AG04450 (cell line): ENCODE data around the gene KPTN. TPM values are rescaled to one million over a fixed set of nuclear protein-coding genes. Genes with fewer than 3 reads are reported as not detected.
A peak's percentile ranks its signal among the peaks of the same experiment; 100 is the strongest.

ENCODE experiments used
- CTCF ChIA-PET: fragments of 300-600, 350-600 bp; formaldehyde crosslinking; extraction: SDS; loops from one replicate; lab custom pipeline; 2022; ENCODE audit warnings: antibody characterized with exemption, inconsistent platforms; lab: Charles Lee
- POLR2A ChIA-PET: fragments of 350-600 bp; formaldehyde crosslinking; extraction: SDS; loops from one replicate; lab custom pipeline; 2021; ENCODE audit warnings: antibody characterized with exemption, inconsistent platforms; lab: Yijun Ruan, JAX
- DNase-seq: peaks from one replicate; pipeline ENCODE4 v3.0.0-alpha.2; 2011; ENCODE audit warnings: low read depth, low spot score
- H3K27ac ChIP-seq: one replicate; pipeline ENCODE4 v1.5.1; 2012; ENCODE audit warnings: low read depth, low read length, control low read depth
- H3K27me3 ChIP-seq: one replicate; pipeline ENCODE4 v1.6.0; 2012; ENCODE audit warnings: low read length; ENCODE audit not compliant: control insufficient read depth, insufficient read depth
- H3K4me3 ChIP-seq: 2 replicates; pipeline ENCODE4 v1.5.1; 2011; ENCODE audit warnings: mild to moderate bottlenecking, low read depth, low read length, control low read depth
- H3K9me3 ChIP-seq: 2 replicates; pipeline ENCODE4 v1.5.1; 2012; ENCODE audit warnings: low read length; ENCODE audit not compliant: control insufficient read depth, insufficient read depth
- polyA plus RNA-seq: library from polyadenylated mRNA; depleted of rRNA; stranded (reverse); fragments of >200 nt; gene quantifications from 2 replicates; pipeline ENCODE4 v1.2.3, GENCODE V29; 2011
- TF ChIP-seq, protein P1 (sequence below): IDR thresholded peaks from 2 replicates; pipeline ENCODE4 v1.5.1; 2011; ENCODE audit warnings: low read depth, low read length, control low read depth, inconsistent platforms

The KPTN gene
- polyA plus RNA-seq, 1 experiment = 5.7 TPM

DNA sequence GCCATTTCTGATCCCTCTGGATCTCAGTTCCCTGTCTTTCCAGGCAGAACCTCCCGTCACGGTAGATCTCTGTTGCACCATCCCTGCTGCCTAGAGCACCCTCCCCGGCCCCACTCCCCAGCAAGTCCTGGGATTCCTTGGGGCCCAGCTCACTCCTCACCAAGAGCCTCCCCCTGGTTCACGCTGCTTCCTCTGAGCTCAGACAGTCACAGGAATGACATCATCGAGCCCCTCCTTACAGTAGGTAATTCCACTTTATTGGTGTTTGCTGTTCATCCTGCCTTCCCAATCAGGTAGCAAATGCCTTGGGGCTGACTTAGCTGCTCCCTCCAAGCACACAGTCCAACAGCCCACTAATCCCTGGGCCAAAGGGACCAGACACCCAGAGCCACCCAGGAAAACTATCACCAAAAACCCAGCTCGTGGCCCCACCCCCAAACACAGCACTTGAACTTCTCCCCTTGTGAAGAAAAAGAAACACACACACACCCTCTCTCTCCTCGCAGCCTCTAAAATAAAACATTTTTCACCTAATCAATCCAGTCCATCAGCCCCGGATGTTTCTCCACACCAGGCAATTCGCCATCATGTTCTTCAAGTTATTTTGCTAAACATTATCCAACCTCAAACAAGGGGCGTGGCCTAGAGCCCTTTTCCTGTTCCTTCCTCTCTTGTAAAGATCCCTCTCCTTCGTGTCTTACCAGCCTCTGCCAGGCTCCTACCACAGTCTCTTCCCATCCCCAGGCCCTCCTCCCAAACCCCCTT lies 28.3 kb upstream of the KPTN start:
- peak overlapping the region; percentile 57 for H3K27ac ChIP-seq
- DNase-seq = no peak
- ChIA-PET CTCF (interaction anchor here (0.6 to 1.2 kb wide), 3 partner anchors 29 to 355 kb away, joined by 3 to 4 read pairs (median 4); no protein-coding TSS in a partner anchor), POLR2A (no interaction called here)
- no peaks in the 10 kb centered on the region for H3K27me3 ChIP-seq
- TF ChIP-seq, protein P1, sequence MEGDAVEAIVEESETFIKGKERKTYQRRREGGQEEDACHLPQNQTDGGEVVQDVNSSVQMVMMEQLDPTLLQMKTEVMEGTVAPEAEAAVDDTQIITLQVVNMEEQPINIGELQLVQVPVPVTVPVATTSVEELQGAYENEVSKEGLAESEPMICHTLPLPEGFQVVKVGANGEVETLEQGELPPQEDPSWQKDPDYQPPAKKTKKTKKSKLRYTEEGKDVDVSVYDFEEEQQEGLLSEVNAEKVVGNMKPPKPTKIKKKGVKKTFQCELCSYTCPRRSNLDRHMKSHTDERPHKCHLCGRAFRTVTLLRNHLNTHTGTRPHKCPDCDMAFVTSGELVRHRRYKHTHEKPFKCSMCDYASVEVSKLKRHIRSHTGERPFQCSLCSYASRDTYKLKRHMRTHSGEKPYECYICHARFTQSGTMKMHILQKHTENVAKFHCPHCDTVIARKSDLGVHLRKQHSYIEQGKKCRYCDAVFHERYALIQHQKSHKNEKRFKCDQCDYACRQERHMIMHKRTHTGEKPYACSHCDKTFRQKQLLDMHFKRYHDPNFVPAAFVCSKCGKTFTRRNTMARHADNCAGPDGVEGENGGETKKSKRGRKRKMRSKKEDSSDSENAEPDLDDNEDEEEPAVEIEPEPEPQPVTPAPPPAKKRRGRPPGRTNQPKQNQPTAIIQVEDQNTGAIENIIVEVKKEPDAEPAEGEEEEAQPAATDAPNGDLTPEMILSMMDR = no peak
- peak overlapping the region; percentile 98 for H3K4me3 ChIP-seq
- H3K9me3 ChIP-seq = peaks cover 6% of the 10 kb centered on the region; the same call in 1 of the 2 replicates

DNA sequence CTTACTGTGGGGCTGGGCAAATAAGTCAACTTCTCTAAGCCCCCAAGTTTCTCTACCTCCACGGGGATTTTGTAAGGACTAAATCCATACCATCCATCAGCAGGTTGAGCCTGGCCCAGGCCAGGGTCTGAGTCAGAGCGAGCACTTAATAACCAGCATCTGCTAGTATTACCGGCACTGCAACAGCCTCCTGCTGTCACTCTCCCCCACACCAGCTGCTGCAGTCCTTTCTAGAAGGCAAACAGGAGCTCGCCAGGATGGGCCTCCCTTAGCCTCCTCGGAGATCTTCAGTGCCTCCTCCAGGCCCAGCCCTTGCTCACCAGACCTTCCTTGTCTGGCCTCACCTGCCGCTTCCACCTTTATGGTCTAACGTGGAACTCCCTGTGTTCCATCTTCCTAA lies 27.7 kb upstream of the KPTN start:
- Histone ChIP-seq H3K9me3 (peaks cover 6% of the 10 kb centered on the region; the same call in 1 of the 2 replicates), H3K4me3 (no peak overlapping the region), H3K27me3 (no peaks in the 10 kb centered on the region), H3K27ac (peak overlapping the region; percentile 52)
- peak; percentile 21 for DNase-seq
- ChIA-PET POLR2A (no interaction called here), CTCF (interaction anchor here (1.2 kb wide), 1 partner anchor 75 kb away, joined by 4 read pairs; no protein-coding TSS in a partner anchor)
- TF ChIP-seq, protein P1 = no peak

DNA sequence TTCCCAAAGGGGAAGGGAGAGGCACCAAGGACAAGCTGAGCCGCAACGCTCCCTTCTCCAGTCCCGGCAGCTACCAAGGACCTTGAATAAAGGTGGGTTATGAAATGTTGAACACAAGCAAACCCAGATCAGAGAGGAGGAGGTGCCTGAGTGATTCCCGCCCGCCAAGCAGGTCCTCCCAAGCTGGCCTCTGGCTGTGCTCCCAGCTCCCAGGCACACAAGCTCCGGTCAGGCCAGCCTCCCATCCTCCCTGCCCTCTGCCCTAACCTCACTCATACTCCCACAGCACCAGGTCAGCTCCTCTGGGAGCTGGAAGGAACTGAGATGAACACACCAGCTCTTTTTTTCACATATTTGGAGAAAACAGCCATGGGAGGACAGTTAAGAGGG lies 27.1 kb upstream of the KPTN start:
- H3K27ac ChIP-seq = peak overlapping the region; percentile 39
- no peaks in the 10 kb centered on the region for H3K27me3 ChIP-seq
- POLR2A ChIA-PET = no interaction called here
- peaks cover 6% of the 10 kb centered on the region; the same call in 1 of the 2 replicates for H3K9me3 ChIP-seq
- CTCF ChIA-PET = interaction anchor here (0.8 kb wide), 1 partner anchor 181 kb away, joined by 3 read pairs; no protein-coding TSS in a partner anchor
- H3K4me3 ChIP-seq = no peak overlapping the region
- DNase-seq = no peak
- TF ChIP-seq, protein P1 = no peak

DNA sequence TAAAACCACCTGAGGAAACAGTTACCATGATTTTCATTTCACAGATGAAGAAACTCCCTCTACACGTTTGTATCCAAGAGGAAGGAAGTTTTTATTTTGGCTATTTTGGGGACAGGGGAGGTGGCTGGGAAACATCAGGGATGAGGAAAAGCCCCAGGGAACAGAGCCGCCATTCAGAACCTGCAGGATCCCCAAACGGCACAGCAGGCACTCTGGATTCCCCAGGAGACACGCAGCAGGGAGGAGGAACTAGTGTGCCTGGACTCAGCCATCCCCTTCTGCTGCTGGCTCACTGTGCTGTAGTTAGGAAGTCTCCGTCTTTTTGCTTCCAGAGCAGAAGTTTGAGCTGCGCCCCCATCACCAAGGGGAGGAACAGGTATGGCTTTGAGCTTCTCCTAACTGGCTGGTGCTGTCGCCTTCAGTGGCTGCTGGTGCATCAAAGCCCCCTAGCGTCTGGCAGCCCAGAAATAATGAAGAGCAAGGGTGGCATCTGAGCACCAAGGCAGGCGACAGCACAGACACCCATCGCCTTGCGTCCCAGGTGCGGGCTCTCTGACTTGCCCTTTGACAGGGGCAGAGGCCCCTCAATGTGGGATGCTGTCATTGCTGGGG lies 26.6 kb upstream of the KPTN start:
- Histone ChIP-seq H3K9me3 (peaks cover 6% of the 10 kb centered on the region; the same call in 1 of the 2 replicates), H3K27me3 (no peaks in the 10 kb centered on the region), H3K4me3 (no peak overlapping the region), H3K27ac (no peak overlapping the region)
- DNase-seq = no peak
- TF ChIP-seq, protein P1 = no peak
- ChIA-PET POLR2A (no interaction called here), CTCF (interaction anchor here (0.8 to 1.0 kb wide), 2 partner anchors 75 to 180 kb away, joined by 3 read pairs; no protein-coding TSS in a partner anchor)
